Stimulated activated CD4-positive, alpha-beta T cell treated with anti-CD3 and anti-CD28 coated beads, Interleukin-15, amount 100 ng/mL, for 24 hours (primary cell): ENCODE data around the gene C10orf105.

Experiments used
- DNase-seq: peaks from one replicate; pipeline ENCODE4 v3.0.0-alpha.2; 2020

The C10orf105 gene

DNA sequence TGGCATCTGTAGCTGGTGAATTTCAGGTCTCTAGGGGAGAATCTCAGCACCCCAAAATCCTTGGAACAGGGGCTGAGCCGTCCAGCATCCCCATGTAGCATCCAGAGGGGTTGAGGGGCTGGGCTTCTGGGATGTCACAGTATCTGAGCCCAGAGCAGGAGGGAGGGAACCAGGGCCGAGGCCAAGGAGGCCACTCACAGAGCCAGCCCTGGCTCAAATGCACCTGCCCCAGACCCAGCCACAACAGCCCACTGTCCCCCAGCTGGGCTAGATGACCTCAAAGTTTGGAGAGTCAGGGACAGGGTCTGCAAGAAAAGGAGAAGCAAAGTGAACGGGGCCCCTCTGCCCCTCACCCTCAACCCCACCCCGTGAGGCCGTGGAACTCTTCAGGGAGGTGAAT lies 31.4 kb upstream of the C10orf105 start:
- no peak for DNase-seq

DNA sequence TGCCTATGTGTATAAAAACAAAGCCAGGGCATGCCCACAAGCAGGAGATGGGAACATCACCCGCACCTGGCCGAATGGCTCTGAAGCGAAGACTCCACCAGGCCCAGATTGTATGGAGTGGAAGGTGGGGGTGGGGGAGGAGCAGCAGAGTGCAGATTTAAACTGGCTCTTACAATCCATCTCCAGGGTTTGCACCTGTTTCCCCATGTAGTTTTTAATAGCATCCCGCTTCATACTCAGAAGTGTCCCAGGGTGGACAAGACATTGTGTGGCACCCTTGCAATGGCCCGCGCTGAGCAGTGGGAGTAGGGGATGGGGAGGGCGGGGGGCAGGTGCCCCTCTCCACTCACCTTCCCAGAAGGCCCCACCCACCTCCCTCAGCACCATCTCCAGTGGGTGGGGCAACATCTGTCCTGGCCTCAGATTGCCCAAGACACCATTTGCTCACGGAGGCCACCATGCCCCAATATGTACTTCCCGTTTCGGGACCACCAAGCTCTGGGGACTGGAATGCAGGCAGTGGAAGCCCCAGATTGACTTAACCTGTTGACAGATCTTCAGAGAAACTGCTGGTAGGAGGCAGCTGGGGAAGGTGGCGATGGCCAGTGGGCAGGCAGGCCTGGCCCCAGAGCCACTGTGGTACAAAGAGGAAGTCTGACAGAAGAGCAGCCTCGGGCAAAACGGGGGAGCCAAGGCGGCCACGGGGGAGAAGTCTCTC lies 30.7 kb upstream of the C10orf105 start:
- DNase-seq: no peak

DNA sequence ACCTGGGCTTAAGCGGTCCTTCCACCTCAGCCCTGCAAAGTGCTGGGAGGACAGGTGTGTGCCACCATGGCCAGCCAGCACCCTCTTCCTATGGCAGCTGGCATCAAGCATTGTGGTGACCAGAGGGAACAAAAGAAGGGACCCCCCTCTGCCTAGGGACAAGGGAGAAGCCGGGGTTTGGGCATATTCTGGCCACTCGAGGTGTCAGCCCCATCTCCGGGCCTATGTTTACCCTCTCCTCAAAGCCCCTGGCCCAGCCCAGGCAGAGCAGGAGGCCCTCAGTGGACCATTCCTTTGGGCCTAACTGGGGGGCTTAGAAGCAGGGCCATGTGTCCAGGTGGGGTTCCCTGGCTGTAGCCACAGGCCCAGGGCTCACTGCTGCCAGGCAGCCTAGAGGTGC lies 29.8 kb upstream of the C10orf105 start:
- DNase-seq: no peak

DNA sequence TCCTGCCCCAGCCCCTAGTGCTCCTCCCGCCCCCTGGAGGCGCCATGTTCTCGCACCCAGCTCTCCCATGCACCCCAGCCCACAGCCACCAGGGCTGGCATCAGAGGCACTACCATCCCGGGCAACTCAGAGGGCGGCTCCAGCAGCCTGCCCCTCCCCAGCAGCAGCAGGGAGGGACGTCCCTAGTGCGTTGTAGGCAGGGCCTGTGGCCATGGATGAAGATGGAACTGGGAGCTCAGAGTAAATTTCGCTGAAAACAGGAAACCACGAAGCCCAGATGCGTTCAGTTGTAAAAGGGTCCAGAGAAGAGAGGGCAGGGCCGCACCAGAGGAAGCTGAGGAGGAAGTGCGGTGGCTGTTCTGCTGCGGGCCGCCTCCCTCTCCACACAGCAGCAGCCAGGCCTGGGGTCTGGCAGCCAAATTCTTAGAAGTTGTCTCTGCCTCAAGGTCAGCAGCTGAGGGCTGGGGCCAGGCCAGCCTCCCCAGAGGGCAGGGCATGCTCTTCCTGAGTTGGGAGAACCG lies 29.2 kb upstream of the C10orf105 start:
- peak; percentile 84 for DNase-seq

DNA sequence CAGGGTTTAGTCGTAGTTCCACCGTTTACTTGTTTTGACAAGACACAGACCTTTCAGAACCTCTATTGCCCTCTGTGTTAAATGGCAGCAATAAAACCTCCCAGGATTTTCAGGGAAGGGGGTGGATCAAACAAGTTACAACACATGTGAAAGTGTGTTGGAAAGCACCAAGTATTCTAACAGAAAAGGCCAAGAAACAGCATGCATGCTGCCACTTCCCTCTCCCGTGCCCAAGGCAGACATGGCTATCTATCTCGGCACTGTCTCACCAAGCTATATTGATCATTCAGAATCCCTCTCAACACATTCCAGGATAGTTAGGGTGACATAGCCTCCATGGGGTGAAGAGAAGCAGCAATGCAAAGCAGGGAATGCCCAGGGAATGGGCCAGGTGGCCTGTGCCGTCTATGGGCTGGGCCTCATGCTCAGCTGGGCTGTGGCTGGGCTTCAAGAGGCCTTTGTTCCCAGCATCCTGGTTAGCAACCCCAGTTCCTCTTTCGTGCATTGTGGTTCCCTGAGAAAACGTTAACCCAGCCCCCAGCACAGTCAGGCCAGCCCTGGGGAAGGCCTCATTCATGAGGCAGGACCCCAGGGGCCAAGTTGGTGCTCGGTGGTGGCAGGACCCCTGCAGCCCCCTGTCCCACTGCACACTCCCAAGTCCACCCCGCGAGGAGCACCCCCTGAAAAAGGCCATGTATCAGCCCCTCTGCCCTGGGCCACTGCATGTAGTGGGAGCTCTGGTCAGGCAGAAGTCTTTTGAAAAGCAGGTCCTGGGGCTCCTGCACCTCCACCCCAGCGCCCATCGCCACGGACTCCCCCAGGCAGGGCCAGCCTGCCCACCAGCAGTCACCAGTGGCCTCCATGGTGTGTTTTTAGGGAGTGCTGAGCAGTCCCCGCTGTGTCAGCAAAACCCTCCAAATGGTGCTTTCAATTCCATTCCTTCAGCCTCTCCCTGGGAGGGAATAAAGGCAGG lies 28.3 kb upstream of the C10orf105 start:
- DNase-seq: no peak

DNA sequence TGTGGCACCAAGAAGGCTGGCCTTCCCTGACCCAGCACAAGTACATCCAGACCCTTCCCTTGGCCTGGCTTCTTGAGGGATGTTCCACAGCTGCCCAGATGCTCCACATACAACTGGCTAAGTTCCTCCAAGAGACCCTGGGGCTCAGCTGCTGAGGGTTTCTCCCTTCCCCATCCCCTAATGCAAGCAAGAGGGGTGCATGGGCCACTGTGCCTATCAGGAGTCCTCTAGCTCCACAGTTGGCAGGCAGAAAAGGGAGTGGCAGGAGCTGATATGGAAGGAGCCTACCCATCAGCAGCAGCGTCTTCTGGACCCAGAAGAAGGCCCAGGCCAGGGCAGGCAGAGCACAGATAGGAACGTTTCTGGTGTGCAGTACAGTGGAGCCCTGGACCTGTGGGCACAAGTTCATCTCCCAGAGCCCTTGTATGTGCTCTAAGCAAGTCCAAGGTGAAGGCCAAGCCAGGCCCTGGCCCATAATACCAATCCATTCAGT lies 27.5 kb upstream of the C10orf105 start:
- no peak for DNase-seq

DNA sequence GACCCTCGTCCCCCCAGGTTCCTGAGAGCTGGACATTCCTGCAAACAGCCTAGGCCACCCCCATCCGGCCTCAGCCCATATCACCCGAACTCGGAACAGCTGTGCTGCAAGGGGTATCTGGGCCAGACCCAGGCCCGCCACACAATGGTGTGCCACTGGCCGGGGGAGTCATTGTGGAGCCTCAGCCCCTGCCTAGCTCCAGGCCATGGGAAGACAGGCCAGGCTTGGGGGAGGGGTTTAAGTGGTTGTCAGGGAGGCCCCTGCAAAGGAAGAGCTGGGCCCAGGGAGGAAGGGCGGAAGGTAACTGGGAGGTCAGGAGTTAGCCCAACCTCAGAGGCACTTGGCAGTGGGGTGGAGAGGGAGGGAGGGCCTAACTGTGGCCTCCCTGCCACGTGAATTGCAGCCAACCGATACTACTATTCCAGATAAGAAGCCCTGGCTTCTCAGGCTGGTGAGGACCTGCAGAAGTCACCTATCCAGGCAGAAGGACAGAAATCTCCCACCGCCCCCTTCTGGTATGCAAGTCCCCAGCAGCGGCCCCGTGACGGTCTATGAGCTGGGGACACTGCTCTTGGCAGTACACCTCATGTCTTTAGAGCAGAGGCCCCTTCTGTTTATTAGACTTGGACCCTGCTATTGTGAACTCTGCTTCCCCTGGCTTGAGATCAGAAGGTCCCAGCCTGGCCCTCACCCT lies 26.9 kb upstream of the C10orf105 start:
- peak; percentile 62 for DNase-seq

DNA sequence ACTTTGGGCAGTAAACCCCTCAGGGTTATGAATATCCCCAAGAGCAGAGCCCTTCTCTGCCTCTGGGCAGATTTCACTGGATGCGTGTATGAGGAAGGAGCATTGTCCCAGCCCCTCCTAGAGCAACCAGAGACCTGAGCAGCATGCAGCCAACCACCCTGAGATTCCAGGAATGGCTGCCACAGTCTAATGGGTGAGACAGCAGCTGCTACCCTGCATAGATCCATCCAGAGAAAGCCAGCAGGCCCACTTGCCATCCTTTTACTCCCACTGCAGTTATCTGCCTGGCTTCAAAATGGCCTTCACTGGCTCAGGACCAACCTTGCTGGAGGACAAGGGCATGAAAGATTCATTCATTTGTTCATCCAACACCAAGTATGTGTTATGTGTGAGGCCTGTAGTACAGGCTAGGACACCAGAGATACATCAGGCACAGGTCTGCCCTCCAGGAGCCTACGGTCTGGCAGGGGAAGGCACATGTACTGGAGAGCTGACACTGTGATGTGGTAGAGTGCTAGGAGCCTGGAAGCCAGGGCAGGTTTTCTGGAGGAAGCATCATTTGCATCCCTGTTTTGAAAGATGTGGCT lies 26.2 kb upstream of the C10orf105 start:
- DNase-seq: no peak

DNA sequence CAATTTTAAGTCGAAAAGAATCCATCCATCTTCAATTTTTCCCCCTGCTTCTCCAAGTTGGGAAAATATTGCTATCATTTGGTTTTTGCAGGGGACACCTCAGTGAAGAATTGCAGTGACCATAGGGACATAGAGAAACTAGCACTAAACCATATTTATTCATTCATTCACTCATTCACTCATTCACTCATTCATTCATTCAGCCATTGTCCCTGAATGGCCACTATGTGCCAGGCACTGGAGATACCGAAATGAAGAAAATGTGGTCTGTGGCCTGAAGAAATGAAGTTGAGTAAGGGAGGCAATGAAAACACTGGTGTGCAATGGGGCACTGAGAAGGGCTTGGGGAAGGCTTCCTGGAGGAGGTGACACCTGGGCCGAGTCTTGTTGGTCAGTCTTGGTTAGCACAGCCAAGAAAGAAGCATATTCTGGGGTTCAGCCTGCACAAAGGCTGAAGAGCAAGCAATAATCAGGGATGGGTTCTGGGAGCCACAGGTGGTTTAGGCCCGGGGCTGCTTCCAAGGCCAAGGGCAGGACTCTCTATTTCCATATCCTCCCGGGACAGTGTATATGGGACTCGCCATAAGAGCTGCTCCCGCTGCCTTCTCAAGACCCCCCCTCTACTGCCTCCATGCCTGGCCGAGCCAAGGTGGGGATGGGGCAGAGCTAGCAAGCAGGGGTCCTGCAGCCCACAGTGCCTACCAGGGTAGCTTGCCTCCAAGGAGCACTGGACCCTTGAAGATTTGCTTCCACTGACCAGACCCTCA lies 25.5 kb upstream of the C10orf105 start:
- DNase-seq: no peak

DNA sequence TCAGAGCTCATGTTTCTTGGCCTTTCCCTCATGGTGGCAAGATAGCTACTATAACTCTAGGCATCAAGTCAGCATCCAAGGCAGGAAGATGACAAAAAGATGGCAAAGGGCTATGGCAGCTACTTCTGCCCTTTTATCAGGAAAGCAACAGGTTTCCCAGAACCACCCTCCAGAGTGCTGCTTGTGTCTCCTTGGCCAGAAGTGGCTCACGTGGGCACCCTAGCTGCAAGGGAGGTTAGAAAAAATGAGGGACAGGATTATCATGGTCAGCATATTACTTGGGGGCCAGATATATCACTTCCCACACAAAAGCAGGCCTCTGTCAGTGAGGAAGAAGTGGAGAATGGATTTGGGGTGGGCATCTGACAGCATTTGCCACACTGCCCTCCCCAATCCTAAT lies 24.3 kb upstream of the C10orf105 start:
- no peak for DNase-seq

DNA sequence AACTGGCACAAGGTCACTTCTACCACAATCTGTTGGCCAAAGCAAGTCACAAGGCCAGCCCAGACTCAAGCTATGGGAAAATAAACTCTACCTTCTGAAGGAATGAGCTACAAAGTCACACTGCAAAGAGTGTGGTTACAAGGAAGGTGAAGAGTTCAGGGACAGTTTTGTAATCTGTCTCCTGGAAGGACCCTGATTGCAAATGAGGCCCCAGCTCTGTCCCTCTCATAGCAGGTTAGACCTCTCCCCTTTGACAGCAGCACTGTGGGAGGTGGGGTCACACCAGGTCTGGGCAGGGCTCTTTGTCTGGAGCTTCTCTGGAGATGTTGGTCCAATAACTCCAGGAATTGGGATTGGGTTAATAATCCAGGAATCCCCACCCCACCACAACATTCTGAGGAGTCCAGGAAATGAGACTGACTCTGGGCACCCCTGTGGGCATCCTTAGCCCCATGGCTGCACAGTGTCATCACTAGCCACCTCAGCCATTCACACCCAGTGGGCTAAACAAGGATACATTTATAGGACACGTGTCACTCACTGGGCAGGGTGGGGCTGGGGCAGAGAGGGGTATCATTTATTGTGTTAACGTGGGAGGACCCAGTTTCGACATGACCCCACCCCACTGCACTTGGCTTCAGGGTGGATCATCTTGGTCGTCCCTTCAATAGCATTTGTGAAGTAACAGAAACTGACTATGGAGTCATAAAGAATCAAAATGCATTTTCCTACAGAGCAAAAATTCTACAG lies 23.7 kb upstream of the C10orf105 start:
- DNase-seq: no peak

DNA sequence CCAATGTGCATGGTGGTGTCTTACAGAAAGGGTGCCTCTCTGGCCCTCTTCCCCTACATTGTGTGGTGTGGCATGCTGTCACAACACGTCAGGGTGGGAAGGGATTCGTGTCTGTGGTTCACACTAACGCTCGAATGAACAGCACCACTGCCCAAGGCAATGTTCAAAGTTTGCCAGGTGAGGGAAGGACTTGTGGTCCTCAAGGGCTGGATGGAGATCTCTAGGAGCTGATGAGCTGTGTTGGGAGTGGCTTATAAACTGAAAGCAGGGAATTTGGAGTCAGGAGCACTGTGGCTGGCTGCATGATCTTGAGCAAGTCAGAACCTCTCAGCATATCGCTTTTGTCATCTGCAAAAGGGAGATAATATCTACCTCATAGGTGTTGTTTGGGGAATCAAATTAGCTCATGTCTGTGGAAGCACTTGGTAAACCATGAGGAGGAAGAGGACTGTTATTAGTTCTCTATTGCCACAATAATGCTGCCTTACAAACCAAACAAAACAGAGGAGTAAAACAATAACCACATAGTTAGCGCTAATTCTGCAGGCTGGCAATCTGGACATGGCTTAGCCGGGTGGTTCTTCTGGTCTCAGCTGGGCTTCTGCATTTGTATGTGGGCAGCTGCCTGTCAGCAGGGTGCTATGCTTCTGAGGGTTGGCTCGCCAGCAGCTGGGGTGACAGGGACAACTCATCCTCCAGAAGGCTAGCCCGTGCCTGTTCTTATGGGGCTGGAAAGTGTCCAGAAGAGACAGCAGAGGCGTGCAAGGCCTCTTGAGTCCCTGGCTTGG lies 22.9 kb upstream of the C10orf105 start:
- DNase-seq: no peak

DNA sequence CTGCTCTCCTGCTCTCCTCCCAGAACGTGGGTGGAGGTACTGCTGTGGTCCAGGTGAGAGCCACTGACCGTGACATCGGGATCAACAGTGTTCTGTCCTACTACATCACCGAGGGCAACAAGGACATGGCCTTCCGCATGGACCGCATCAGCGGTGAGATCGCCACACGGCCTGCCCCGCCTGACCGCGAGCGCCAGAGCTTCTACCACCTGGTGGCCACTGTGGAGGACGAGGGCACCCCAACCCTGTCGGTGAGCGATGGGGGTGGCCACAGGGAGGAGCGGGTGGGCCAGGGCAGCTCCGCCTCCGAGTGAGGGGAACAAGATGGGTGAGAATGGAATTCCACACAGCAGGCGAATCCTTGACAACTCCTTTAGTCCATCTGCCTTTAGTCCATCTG lies 22.1 kb upstream of the C10orf105 start:
- DNase-seq: no peak

DNA sequence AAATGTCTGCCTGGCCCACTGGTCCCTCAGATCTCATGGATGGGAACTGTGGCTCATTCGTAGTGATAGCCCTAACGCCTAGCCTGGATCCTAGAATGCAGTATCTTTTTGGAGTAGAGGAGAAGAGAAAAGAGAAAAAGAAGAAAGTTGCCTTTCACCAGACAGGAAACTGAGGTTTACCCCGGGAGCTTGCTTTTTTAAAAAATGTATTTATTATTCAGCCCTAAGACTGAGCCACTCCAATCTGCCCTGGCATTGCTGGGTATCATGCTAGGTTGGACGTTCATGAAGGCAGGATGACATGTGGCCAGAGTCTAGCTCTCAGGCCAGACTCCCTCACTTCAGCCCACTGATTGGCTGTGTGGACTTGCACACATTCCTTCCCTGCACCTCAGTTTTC lies 21.5 kb upstream of the C10orf105 start:
- DNase-seq: no peak

DNA sequence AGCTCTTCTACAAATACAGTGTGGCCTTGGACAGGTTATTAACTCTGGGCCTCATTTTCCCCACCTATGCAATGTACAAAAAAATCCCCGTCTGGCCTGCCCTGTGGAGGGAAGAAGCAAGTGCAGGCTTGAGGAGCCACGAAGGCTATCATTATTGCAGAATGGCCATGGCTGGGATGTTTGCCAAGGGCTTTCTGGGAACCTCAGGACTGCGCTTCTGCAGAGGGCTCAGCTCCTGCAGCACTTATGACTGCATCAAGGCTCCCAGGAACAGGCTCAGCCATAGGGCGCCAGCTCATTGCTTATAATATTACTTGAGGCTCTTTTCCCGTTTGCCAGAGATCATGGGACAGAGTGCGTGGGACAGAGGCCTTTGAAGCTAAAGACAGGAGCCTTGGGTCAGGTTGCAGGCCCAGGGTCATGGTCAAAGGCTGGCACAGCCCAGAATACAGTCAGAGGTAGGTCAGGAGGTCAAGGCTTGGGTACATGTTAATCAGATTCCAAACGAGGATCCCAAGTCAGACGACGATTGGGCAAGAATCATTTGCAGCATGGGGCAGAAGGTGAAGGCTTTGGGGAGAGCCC lies 20.6 kb upstream of the C10orf105 start:
- DNase-seq: no peak

DNA sequence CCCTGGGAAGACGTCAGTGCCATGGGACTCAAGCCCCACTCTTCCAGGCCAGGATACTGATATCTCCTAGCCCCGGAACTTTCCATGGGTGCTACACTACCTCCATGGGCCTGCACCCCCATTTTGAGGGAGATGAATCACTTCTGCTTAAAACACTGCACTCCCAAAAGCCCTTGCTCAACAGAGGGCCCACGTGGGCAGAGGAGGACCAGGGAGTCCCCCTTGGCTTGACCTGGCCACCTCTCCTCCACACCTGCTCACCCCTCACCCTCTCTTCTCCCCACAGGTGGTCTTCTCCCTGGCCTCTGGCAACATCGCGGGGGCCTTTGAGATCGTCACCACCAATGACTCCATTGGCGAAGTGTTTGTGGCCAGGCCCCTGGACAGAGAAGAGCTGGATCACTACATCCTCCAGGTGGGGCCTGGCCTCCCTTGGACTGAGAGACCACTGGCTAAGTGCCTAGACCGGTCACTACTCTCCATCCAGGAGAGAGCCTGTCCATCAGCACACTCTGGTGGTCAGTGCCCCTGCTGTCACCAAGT lies 19.9 kb upstream of the C10orf105 start:
- DNase-seq: no peak

DNA sequence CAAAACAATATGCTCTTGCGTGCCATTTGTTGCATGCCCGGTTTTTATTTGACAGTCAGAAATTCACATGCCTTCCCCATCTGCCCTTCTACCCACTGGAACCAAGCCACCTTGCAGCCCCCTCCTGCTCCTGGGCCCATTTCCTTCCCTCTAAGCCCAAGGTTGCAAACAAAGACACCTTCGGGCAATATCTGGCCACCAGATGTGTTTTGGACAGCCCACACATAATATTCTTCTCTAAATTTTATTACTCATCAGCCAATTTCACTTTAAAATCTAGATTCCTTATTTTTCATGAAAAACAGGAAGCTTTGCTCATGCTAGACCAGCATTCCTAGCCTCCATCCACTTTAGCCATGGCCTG lies 18.2 kb upstream of the C10orf105 start:
- no peak for DNase-seq

DNA sequence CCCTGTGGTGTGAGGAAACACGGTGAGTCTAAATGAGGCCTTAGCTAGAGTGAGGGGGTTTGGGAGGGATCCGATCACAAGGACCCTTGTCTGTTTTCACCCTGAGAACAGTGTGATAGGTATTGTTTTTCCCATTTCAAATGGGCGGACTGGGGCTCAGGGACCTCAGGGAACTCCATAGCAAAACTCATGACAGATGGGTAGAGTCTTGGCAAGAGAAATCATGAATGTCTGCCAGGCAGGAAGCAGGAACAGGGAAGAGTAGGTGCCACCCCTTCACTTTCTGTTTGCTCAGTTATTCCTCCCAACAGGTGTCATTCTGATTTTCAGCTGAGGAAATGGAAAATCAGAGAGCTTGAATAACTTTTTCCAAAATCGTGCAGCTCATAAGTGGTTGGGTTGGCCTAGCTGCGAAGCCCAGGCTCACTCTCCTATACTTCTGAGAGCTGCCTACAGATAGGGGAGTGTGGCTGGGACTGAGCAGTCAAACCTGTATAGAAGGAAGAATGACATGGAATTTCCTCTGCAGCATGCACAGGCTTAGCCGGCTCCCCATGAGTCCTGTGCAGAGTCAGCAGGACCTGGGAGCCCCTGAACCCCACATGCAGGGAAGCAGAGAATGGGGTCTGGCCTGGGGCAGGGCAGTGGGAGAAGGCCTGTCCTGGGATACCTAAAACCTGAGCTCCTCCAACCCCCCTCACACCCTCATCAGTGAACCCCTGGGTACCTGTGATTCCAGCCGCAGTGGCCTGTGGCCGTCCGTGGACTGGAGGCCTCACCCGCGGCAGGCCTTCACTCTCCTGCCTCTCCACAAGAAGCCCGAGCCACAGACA lies 17.6 kb upstream of the C10orf105 start:
- DNase-seq: peak; percentile 72

DNA sequence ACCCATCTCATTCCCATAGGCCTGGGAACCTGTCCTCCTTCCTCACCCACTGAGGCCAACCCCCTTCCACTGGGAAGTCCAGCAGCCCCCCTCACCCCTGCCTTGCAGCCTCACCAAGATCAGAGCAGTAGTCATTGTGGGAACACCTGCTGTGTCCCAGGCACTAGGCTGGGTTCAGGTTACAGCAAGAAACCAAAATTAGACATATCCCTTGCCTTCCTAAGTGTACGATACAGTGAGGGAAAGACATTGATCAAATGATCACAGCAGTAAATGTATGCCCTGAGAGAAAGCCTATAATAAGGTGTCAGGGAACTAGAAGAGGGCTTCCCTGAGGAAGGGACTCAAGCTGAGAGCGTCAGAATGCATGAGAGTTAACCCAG lies 17.0 kb upstream of the C10orf105 start:
- no peak for DNase-seq
